Liver (tissue), 3 donors: Measurements from ENCODE around the gene MTF1.

Experiments used
- CTCF ChIP-seq: fragments of 150-350 bp; IDR thresholded peaks from 2 replicates; pipeline ENCODE4 v1.5.1; 2017; ENCODE audit warnings: improper control_type of control experiment, low read depth, low read length; ENCODE audit not compliant: missing input control
- HNF4A ChIP-seq, 2 donors: conservative IDR thresholded peaks; 2 replicates each; pipeline ENCODE4 v1.6.1; 2016; ENCODE audit warnings: antibody characterized with exemption in 2 of 2, mild to moderate bottlenecking in 2 of 2
- JUND ChIP-seq, 2 donors: IDR thresholded peaks; 2 replicates each; pipeline ENCODE4 v1.6.1; 2016; ENCODE audit warnings: antibody characterized with exemption in 2 of 2
- MAX ChIP-seq: IDR thresholded peaks from 2 replicates; pipeline ENCODE4 v1.6.1; 2016; ENCODE audit warnings: antibody characterized with exemption
- TAF1 ChIP-seq: conservative IDR thresholded peaks from 2 replicates; pipeline ENCODE4 v1.6.1; 2016; ENCODE audit warnings: antibody characterized with exemption, mild to moderate bottlenecking
- YY1 ChIP-seq: IDR thresholded peaks from 2 replicates; pipeline ENCODE4 v1.6.1; 2016; ENCODE audit warnings: antibody characterized with exemption, mild to moderate bottlenecking
- TF ChIP-seq, protein P1 (sequence below): IDR thresholded peaks from 2 replicates; pipeline ENCODE4 v1.6.1; 2016; ENCODE audit warnings: antibody characterized with exemption, mild to moderate bottlenecking
- donor health status: healthy.
- donor health status: healthy.

DNA sequence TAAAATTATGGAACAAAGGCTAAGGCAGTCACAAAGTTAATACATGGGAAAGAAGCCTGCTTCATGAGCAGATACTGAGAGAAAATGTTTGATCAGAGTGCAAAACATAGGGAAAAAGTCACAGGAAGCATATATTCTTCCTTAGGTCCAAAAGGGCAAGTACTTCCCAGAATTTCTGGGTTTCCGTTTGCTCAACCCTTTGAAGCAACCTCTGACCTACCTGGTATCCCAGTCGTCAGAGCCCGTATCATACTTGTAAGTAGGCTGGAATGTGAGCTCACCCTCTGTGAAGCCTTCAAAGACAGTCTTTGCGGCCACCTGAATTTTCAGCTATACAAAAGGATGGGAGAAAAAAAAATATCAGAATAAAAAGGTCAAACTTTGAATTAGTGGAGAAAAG is 20.5 kb upstream of the MTF1 start:
- TF ChIP-seq MAX (no peak), CTCF (no peak), JUND (IDR thresholded peaks at IDR 0.05) (no peak), YY1 (no peak), TAF1 (no peak), HNF4A (conservative IDR thresholded peaks at IDR 0.05) (peak; percentile 35 to 72)
- TF ChIP-seq, protein P1, sequence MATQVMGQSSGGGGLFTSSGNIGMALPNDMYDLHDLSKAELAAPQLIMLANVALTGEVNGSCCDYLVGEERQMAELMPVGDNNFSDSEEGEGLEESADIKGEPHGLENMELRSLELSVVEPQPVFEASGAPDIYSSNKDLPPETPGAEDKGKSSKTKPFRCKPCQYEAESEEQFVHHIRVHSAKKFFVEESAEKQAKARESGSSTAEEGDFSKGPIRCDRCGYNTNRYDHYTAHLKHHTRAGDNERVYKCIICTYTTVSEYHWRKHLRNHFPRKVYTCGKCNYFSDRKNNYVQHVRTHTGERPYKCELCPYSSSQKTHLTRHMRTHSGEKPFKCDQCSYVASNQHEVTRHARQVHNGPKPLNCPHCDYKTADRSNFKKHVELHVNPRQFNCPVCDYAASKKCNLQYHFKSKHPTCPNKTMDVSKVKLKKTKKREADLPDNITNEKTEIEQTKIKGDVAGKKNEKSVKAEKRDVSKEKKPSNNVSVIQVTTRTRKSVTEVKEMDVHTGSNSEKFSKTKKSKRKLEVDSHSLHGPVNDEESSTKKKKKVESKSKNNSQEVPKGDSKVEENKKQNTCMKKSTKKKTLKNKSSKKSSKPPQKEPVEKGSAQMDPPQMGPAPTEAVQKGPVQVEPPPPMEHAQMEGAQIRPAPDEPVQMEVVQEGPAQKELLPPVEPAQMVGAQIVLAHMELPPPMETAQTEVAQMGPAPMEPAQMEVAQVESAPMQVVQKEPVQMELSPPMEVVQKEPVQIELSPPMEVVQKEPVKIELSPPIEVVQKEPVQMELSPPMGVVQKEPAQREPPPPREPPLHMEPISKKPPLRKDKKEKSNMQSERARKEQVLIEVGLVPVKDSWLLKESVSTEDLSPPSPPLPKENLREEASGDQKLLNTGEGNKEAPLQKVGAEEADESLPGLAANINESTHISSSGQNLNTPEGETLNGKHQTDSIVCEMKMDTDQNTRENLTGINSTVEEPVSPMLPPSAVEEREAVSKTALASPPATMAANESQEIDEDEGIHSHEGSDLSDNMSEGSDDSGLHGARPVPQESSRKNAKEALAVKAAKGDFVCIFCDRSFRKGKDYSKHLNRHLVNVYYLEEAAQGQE = no peak
